Nephron progenitor cell (in vitro differentiated cells): Measurements from ENCODE around the gene UHRF1.
"Not testable (repeated sequence)": the region's sequence is repeated elsewhere in the genome, so short reads cannot be mapped to it uniquely, and the experiment has no call there.

Experiments
- DNase-seq: peaks from one replicate; pipeline ENCODE4 v3.0.0; 2021
- H3K27ac Mint-ChIP-seq: 2 replicates; pipeline ENCODE4 v1.8.0; 2021; ENCODE audit warnings: mild to moderate bottlenecking, moderate library complexity, mixed read lengths
- H3K27me3 Mint-ChIP-seq: 2 replicates; pipeline ENCODE4 v1.8.0; 2021; ENCODE audit warnings: mild to moderate bottlenecking, low read depth, mixed read lengths; ENCODE audit not compliant: poor library complexity
- H3K36me3 Mint-ChIP-seq: 2 replicates; pipeline ENCODE4 v1.8.0; 2021; ENCODE audit warnings: low read depth, mixed read lengths
- H3K4me1 Mint-ChIP-seq: 2 replicates; pipeline ENCODE4 v1.8.0; 2021; ENCODE audit warnings: mixed read lengths
- H3K4me3 Mint-ChIP-seq: 2 replicates; pipeline ENCODE4 v1.8.0; 2021; ENCODE audit warnings: mild to moderate bottlenecking, moderate library complexity, mixed read lengths
- H3K9me3 Mint-ChIP-seq: 2 replicates; pipeline ENCODE4 v1.8.0; 2021; ENCODE audit warnings: mild to moderate bottlenecking, moderate library complexity, mixed read lengths
- TF ChIP-seq, protein P1 (sequence below): fragments of 200-600 bp; sonication (generic); IDR thresholded peaks from 2 replicates; pipeline ENCODE4 v1.5.0; 2021; ENCODE audit warnings: antibody characterized with exemption

UHRF1 gene

GRCh38 chr19:4970558-4971423 is 61.5 kb downstream of the UHRF1 start:
- Mint-ChIP-seq H3K36me3 (peaks cover 12% of the 10 kb centered on the region), H3K27me3 (no peaks in the 10 kb centered on the region), H3K27ac (peak overlapping the region; percentile 92), H3K4me3 (peak overlapping the region; percentile 99), H3K9me3 (no peaks in the 10 kb centered on the region), H3K4me1 (peaks cover 77% of the 10 kb centered on the region)
- TF ChIP-seq, protein P1, sequence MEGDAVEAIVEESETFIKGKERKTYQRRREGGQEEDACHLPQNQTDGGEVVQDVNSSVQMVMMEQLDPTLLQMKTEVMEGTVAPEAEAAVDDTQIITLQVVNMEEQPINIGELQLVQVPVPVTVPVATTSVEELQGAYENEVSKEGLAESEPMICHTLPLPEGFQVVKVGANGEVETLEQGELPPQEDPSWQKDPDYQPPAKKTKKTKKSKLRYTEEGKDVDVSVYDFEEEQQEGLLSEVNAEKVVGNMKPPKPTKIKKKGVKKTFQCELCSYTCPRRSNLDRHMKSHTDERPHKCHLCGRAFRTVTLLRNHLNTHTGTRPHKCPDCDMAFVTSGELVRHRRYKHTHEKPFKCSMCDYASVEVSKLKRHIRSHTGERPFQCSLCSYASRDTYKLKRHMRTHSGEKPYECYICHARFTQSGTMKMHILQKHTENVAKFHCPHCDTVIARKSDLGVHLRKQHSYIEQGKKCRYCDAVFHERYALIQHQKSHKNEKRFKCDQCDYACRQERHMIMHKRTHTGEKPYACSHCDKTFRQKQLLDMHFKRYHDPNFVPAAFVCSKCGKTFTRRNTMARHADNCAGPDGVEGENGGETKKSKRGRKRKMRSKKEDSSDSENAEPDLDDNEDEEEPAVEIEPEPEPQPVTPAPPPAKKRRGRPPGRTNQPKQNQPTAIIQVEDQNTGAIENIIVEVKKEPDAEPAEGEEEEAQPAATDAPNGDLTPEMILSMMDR = no peak
- DNase-seq = no peak

- Mint-ChIP-seq H3K9me3 (no peaks in the 10 kb centered on the region), H3K36me3 (peaks cover 6% of the 10 kb centered on the region), H3K4me3 (peak overlapping the region; percentile 99), H3K27ac (peak overlapping the region; percentile 2), H3K27me3 (no peaks in the 10 kb centered on the region), H3K4me1 (peaks cover 75% of the 10 kb centered on the region)
- TF ChIP-seq, protein P1 = no peak
- peak; percentile 48 for DNase-seq
These were observed 62.1 kb downstream of the UHRF1 start for GRCh38 chr19:4971424-4971793.

DNA sequence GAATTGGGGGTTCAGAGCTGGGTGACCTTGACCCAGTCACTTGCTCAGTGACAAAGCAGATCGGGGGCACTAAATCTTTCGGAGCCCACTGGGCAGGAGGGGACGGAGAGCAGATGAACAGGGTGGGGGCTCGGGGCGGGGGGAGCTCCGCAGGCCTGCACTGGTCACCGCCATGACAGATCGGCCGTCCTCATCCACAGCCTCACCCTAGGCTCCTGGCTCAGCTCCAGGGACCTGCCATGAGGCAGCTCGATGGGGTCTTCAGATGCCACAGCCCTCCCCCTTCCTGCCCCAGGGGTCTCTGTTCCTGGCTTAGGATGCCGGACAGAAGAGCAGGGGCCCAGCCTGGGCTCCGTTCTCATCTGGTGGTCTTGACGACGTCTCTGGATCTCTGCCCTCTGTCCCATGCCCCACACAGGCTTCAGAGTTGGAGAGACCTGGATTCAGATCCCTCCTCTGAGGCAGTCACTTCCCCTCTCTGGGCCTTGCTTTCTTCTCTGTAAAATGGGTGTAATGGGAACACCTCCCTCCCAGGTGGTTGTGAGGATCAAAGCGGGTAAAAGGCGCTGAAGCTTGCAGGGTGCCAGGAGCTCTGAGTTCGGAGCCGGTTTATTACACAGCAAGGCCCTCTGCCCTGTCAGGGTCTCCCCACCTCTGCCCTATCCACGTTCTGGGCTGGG is 62.7 kb downstream of the UHRF1 start:
- Mint-ChIP-seq H3K4me1 (peaks cover 75% of the 10 kb centered on the region), H3K36me3 (peaks cover 6% of the 10 kb centered on the region), H3K27me3 (no peaks in the 10 kb centered on the region), H3K4me3 (peak overlapping the region; percentile 99), H3K27ac (no peak overlapping the region), H3K9me3 (no peaks in the 10 kb centered on the region)
- TF ChIP-seq, protein P1 = no peak
- DNase-seq = no peak

- H3K36me3 Mint-ChIP-seq = peaks cover 6% of the 10 kb centered on the region
- H3K27me3 Mint-ChIP-seq = no peaks in the 10 kb centered on the region
- H3K4me1 Mint-ChIP-seq = peaks cover 78% of the 10 kb centered on the region
- no peaks in the 10 kb centered on the region for H3K9me3 Mint-ChIP-seq
- H3K4me3 Mint-ChIP-seq = peak overlapping the region; percentile 30
- DNase-seq = no peak
- H3K27ac Mint-ChIP-seq = no peak overlapping the region
- TF ChIP-seq, protein P1 = no peak
These were observed 63.4 kb downstream of the UHRF1 start for GRCh38 chr19:4972509-4973230.

GRCh38 chr19:4974880-4975469 is 65.7 kb downstream of the UHRF1 start:
- Mint-ChIP-seq H3K4me3 (no peak overlapping the region), H3K27me3 (no peaks in the 10 kb centered on the region), H3K27ac (peak overlapping the region; percentile 87), H3K36me3 (peaks cover 6% of the 10 kb centered on the region), H3K9me3 (no peaks in the 10 kb centered on the region), H3K4me1 (peaks cover 78% of the 10 kb centered on the region)
- TF ChIP-seq, protein P1 = no peak
- DNase-seq = no peak

- not testable (repeated sequence) for H3K27ac Mint-ChIP-seq, H3K9me3 Mint-ChIP-seq, H3K36me3 Mint-ChIP-seq, H3K4me3 Mint-ChIP-seq, H3K27me3 Mint-ChIP-seq, DNase-seq
- peaks cover 77% of the 10 kb centered on the region for H3K4me1 Mint-ChIP-seq
These were observed 66.3 kb downstream of the UHRF1 start for GRCh38 chr19:4975601-4976000.
